NAMALWA (cell line): ENCODE data around the gene PARP6.
A peak's percentile ranks its signal among the peaks of the same experiment; 100 is the strongest.

ENCODE experiments used
- DNase-seq: peaks from one replicate; pipeline ENCODE4 v3.0.0-alpha.2; 2015; ENCODE audit warnings: low spot score

Gene PARP6

DNA sequence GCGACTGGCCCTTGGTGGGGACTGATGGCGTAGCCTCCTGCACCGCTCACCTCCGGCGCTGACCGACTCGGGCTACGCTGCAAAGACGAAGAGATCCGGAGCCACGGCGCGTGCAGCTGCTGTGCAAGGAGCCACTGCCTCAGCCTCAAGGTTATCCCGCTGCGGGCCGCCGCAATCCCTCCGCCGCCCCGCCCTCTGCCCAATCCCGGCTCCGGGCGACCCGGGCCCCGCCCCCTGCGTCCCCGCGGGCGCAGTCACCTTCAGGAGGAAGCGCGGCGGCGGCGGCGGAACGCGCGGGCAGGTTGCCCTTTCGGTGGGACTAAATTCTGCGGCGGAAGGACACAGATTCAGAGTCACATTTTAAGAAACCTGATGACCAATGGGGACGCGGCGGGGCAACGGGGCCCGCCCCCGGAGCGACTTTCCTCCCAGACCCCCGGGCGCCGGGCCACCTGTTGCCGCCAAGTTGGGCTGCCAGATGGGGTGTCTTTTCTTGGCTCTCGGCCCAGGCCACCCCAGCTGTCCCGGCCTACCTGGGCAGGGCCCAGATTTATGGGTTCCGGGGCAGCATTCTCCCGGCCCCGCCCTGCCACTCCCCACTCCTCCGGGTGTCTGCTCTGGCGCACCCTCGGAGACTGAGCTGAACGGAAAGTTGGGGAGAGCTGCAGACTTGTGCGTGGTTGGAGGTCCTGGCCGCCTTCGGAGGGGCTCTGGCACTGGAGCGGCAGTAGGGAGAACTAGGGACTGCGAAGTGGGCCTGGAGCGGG is 41.1 kb downstream of the PARP6 start, which contains the start of gene PKM:
PKM (minus strand) TSS at position 125 of the 767 bp plus-strand sequence. CDS start 12,093 bp downstream, outside the sequence.
- peak; percentile 97 for DNase-seq

DNA sequence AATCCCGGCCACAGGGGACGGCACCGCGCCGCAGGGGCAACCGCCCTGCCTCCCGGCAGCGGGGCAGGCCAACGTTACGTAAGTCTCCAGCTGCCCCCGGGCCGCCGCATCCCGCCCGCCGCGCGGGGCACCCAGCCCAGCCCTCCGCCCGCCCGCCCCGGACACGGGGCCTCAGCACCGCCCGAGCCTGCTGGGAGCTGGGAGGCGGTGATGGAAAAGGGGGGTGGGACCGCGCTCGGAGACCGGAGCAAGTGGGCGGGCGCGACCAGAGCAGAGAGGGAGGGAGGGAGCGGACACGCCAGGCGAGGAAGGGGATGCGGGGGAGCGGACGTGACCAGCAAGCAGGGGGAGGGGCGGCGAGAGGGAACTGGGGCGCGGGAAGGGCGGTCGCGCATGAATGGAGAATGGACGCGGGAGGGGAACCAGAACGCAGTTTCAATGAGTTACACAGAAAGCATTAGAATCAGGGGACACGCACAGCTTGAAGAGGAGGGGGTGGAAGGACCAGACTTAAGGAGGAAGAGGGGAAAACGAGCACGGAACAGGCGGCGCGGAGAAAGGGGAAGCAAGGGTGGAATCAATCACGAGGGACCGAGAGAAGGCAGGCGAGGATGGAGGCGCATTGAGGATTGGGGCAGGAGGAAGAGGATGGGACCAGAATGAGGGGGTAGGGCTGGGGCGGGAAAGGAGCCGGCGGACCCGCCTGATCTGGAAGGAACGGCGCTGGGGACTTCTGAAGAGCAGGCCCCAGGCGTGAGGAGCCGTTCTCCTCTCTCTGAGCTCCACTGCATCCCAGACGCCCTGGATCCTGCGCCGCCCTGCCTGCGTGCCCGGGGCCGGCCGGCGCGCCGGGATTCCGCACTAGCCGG is 41.9 kb downstream of the PARP6 start:
- peak; percentile 66 for DNase-seq

DNA sequence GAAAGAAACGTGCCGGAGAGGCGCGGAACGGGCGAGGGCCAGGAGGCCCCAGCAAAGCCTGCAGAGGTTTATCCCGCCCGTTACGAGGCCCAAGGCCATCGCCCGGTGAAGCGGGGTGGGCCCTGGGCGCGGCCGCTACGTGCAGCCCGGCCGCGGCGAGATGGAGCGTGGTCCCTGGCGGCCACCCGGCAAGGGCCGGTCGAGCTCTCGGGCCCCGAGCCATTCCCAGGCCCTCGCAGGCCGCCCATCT is 42.5 kb downstream of the PARP6 start:
- no peak for DNase-seq

DNA sequence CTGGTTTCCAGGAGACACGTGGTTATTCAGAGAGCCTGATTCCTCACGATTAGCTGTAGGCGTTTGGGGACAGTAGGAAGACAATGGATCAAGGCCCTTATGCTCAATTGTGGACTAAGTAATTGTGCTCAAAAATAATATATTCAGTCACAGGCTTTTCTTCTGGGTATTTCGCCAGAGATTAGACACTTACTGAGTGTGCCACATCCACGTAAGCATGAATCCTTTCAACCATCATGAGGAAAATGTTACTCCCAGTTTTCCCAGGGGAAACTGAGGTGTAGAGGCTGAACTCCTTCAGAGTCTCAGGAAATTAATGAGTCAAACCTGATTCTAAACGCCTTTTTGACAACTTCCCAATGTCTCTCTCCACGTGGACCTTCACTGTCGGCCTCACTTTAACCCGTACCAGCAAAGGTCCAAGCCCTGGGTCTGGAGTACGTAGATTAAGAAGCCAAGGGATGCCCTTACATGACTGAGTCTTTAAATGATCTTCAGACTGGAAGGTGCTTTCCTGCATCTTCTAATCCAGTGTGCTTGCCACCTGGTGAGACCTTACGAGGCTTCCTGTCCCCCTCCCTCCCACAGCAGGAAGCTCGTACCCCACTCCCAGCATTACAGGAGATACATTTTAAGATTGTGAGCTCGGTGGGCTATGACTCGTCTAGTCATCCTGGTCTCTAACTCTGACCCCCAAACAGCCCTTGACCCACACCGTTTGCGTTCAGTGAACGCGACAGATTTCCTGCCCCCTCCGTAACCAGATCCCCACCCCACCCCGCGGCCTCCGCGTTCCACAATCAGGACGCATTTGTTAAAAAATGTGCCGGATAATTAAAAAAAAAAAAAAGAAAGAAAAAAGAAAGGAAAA is 43.0 kb downstream of the PARP6 start:
- DNase-seq = peak; percentile 69

DNA sequence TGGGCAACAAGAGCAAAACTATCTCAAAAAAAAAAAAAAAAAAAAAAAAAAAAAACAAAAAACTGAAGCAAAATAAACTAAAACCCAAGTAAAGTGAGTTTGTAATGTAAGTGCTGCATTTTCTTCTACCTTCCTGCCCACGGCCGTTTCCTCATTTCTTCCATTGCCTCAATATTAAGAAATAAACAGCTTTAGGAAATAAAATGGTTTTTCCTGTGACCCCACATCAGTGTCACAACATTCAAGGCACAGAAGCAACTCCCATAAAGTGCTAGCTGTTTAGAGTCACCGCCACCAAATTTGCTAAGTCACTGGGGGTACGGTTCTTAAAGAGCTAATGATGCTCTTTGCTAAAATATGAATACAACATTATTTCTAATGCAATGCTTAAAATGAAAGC is 44.6 kb downstream of the PARP6 start:
- no peak for DNase-seq

- no peak for DNase-seq
These were observed 45.2 kb downstream of the PARP6 start for GRCh38 chr15:72227192-72227586.

DNA sequence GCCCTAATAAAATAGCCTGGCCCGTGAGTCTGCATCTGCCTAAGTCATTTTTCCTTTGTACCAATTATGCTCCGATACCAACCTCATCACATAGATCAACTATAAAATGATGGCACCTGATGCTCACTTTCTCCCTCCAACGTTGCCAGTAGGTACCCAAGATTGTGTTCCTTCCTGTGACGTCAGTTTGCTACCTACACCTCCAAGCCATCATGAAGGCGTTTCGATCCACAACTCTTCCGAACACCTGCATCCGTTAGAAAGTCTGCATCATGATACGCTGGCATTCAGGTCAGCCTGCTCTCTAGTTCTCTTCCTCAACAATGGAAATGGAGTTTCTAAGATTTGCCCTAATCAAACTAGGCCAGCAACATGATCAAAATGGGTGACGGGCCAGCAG is 49.1 kb downstream of the PARP6 start:
- DNase-seq = no peak

GRCh38 chr15:72222393-72222792 is 50.0 kb downstream of the PARP6 start:
- DNase-seq = no peak

DNA sequence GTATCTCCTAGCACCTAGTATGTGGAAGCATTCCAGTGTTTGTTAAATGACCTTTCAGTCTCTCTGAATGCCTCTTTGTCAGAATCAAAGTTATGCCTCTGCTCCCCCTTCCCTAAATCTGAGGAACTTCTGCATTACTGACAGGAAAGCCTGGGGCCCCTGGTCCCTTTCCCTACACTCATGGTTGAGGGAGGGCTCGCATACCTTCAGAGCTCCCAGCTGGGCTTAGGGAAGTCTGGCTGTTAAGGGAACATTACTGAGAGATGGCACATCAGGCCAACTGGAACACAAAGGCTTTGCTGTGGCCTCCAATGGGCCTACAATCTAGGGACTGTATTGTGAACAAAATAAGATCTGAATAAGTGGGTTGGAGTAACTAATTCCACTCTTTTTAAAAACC is 51.7 kb downstream of the PARP6 start:
- no peak for DNase-seq

- no peak for DNase-seq
These were observed 55.1 kb downstream of the PARP6 start for GRCh38 chr15:72217216-72217615.

DNA sequence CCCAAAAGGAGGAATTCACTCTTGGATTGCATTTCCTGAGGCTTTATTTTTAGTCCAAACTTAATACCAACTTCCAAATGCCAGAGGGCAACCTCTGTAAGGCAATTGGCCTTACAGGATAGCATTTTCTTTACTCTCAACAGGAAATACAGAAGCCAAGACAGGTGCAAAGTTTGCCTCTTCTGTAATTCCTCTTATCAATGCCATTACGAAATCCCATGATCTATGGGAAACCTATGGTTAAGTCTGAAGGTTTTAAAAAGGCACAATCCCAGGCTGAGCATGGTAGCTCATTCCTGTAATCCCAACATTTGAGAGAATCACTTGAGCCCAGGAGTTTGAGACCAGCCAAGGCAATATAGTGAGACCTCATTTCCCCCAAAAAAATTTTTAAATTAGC is 56.3 kb downstream of the PARP6 start:
- no peak for DNase-seq

GRCh38 chr15:72207558-72208085 is 64.7 kb downstream of the PARP6 start:
- no peak for DNase-seq

GRCh38 chr15:72206677-72207000 is 65.7 kb downstream of the PARP6 start:
- DNase-seq = no peak

DNA sequence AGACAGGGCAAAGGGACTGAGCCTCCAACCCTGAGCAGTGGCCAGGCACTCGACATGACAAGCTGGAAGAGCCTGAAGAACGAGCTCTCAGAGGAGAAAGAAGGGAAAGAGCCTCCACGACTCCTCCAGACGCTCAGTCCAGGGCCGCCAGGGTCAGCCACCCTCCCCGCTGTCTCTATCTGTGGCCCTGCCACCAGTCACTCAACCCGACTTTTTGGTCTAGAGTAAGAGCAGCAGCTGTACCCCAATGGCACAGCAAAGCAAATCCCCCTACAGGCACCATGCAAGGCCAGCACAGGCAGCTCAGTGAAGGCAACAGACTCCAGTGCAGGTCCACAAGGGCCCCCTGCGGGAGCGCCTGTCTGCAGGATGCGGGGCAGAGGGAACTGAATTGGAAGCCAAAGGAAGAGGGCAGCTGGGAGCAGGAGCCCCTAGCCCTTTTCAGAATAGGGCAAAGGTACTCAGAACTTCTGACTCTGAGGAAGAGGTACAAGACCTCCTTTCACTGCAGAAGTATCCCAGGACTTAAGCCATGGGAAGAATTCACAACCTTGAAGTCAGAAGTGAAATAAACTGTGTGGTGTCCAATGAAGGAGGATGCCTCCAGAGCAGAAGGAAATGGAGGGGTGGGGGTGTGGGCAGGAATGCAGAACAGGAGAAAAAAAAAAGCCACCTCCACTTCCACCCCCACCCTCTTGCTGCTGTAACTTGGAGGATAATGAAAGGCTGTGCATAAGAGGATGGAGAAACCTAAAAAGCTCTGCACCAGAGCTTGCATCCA is 66.3 kb downstream of the PARP6 start:
- no peak for DNase-seq

GRCh38 chr15:72205273-72205672 is 67.1 kb downstream of the PARP6 start:
- DNase-seq = no peak

DNA sequence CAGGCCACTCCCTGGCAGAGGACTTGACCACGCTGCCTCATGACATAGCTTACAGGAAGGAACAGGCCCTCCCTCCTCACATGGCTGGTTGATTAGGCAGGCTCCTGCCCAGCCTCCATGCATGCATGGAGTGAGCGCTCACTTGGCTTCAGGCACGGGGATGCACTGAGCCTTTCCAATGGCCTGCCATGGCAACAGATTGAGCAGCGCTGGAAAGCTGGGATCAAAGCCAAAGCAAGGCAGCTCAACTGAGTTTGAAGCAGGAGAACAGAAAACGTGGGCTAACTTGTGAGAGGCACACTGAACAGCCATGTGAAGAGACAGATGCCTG is 68.9 kb downstream of the PARP6 start:
- no peak for DNase-seq

- DNase-seq = no peak
These were observed 69.4 kb downstream of the PARP6 start for GRCh38 chr15:72202801-72203506.

DNA sequence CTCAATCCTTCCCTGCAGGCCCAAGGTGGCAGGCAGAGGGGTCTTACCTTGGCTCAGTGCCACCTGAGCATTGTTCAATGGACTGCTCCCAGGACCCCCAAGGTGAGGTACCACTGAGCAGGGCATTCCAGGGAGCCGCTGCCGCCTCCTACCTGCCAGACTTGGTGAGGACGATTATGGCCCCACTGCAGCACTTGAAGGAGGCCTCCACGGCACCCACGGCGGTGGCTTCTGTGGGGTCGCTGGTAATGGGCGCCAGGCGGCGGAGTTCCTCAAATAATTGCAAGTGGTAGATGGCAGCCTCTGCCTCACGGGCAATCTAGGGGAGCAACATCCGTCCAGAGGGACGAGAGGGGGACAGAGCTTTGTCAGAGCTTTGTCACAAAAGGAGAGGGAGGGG is 70.1 kb downstream of the PARP6 start:
- DNase-seq = no peak

DNA sequence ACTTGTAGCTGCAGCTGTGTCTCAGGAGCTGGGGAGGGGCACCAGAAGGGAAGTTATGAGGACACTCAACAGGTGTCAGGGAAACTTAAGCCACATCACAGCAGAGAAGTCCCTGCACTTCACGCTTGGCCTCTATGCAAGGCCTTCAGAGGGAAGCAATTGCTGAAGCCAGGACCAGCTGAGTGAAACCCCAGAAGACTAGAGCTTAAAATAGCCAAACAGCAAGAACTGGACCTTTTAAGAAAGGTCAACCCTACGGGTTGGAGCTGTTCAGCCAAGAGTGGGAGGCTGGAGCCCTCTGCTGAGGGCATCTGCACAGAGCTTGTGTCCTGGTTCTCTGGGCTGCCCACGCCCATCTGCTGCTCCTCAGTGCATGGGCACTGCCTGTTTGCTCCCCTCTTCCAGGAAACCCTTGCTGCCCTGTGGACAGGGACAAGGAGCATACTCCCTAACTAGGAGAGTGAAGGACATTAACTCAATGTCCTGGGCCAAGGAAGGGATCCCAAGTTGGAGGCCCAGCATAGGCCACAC is 70.9 kb downstream of the PARP6 start:
- peak; percentile 60 for DNase-seq

DNA sequence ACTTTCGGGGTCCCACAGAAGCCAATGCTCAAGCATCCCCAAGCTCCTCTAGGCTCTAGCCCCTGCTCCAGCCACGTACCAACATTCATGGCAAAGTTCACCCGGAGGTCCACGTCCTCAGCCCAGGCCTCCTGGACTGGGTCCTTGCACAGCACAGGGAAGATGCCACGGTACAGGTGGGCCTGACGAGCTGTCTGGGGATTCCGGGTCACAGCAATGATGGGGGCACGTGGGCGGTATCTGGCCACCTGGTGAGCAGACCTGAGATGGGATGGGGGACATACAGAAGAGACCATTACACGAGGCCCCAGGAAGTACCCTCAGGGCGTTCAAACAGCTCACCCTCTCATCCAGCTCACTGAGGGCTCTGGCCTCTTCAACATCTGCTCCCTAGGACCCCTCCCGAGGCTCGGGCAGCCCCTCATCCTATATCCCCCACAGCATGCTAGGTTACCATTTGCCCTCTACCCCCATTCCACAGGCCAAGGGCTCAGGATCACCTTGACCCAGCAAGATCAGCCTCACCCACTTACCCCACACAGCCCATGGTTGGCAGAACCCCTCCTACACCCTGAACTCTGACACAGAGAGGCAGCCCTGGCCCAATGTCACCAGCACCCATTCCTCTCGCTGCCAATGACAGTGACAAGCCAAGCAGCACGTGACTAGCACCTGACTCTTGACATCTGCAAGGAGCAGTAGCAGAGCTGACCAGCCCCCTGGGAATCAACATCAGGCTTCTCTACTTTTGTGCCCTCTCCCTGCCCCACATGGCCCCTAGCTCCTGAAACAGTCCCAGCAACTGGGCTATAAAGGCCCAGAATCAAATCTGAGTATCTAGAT is 71.7 kb downstream of the PARP6 start:
- peak; percentile 54 for DNase-seq
